HG02623 (cell line): ENCODE results near the gene ALDH1A3.
"Not testable (repeated sequence)": the region's sequence is repeated elsewhere in the genome, so short reads cannot be mapped to it uniquely, and the experiment has no call there.

ENCODE experiments used
- ATAC-seq: cut with Tn5 transposase; IDR thresholded peaks from one replicate; pipeline ENCODE4 v1.9.1; 2021; ENCODE audit warnings: moderate library complexity; ENCODE audit not compliant: unreplicated experiment

Gene ALDH1A3

DNA sequence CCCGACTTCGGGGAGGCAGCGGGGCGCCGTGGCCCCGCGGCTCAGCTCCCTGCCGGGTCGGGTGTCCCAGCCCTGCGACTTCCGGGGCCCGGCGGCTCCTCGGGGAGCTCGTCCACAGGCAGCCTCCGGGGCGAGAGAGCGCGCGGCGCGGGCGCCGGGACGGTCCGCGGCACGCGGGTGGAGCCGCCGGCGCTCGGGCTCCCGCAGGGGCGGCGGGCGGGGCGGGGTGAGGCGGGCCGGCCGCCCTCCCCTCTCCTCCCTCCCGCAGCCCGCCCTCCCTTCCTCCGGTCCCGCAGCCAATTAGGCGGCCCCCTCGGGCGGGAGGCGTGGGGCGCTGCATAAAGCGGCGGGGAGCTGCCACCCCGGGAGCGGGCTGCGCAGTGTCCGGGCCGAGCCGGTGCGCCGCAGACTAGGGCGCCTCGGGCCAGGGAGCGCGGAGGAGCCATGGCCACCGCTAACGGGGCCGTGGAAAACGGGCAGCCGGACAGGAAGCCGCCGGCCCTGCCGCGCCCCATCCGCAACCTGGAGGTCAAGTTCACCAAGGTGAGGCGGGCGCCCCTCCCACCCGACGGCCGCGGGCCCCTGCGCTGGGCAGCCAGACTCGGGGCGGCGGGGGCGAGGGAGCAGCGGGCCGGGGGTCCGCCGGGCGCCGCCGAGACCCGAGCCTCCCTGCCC lies at the start of gene ALDH1A3:
TSS of gene ALDH1A3 (plus strand) at position 368 of the 675 bp plus-strand sequence. CDS start at position 445, 77 bp downstream.
- no peak for ATAC-seq

- ATAC-seq, result no peak
These were observed 48.2 kb upstream of the ALDH1A3 start for GRCh38 chr15:100831467-100831866.

DNA sequence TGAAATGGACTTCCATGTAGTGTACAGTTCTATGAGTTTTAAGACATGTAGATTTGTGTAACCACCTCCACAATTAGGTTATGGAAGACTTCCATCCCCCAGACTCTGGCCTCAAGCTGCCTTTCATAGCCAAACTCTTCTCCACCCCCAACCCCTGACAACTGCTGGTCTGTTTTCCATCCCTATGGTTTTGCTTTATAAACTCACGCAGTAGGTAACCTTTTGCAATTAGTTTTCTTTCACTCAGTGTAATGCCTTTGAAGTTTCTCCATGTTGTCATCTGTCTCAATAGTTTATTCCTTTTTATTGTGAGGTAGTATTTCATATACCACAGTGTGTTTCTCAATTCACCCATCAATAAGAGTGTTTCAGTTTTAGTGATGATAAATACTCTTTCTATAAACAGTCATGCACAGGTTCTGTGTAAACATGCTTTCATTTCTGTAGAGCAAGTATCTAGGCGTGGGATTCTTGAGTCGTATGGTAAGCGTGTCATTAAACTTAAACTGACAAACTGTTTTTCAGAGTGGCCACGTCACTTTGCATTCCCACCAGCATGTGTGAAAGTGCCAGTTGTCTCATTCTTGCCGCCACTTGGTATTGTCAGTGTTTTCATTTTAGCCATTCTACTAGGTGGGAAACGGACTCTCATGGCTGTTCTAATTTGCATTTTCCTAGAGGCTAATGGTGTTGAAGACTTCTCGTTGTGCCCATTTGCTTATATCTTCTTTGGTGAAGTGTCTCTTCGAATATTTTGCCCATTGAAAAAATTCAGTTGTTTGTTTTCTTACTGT lies 47.3 kb upstream of the ALDH1A3 start:
- ATAC-seq, result no peak

DNA sequence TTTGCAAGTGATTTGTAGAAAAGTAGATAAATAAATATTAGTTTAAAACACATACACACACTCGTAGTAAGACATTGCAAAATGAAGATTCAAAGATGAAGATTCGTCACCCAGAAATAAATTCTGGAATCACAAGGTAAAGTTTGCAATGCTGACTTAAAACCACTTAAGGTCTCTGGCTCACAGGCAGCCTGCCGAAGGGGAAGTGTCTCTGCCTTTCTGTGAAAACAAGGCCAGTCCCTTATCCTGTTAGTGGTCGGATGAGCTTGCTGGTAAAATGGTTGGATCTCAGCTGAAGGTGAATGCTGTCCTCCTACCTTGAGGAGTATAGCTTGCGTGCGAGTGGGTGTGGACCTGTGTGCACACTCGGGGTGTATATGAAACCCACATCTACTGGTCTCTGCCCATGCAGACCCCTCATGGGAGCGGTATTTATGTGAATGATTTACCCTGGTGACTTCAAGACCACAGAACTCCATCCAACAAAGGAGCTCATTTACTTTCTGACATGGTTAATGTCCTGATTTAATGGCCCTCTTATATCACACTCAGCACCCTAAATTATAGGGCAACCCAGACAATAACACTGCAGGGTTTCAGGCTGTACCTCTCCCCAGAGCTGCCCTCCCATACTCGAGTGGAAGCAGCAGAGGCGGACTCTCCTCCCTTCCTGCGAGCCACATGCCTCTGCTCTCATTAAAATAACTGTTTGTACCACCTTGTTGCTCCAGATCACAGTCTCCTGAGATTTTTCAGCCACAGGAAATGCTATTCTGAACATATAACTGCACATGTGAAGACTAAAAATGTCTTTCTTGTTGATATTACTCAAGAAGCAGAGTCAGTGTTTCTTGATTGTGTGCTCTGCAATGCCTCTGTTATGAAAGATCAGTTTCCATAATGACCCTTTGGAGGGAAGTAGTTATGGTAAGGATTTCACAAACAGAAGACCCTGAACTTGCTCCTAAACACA lies 45.9 kb upstream of the ALDH1A3 start:
- peak; percentile 88 for ATAC-seq

DNA sequence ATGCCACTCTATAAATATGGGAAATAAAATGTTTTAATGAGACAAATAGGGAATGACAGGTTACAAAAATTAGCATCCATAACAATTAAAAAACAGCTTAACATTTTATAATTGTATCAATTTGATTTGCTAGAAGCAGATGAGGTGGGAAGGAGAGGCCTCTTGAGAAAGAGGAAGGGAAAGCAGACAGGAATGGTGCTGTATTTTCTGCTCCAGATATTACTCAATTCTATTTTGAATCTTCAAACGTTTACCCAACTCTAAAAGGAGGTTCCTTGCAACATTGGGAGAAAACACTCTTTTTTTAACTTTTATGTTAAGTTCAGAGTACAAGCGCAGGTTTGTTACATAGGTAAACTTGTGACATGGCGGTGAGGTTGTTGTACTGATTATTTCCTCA lies 44.9 kb upstream of the ALDH1A3 start:
- no peak for ATAC-seq

GRCh38 chr15:100835636-100836035 lies 44.0 kb upstream of the ALDH1A3 start:
- ATAC-seq, result no peak

DNA sequence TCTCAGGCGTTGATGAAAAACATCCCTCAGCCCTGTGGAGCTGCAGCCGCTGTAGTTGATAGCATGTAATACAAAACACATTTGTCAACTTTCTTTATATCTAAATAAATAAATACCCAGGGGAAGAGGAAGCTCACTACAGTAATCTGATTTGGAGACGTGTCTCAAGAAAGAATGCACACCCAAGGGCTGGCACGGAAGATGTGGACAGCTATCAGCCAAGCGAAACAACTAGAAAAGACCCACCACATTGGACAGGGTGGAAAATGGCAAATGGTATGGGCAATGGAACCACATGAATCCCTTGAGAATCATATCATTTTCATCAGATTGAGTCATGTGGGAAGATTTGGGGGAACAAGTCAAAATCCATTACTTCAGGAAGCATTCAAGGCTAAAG lies 43.1 kb upstream of the ALDH1A3 start:
- no peak for ATAC-seq

DNA sequence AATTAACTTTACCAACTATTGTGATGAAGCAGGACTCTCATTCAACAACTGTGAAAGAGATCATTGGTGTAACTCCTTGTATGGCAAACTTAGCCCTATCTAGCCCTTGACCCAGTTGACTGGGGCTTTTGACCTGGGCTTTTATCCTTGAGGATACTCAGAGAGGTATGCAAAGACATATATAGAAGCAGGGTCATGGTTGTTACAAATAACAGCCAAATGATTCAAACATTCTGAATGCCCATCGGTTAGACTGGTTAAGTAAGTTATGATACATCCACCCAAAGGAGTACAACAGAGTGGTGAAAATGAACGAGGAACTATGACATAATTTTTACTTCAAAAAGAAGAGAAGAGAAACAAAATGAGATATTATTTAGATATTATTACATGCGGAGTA lies 38.2 kb upstream of the ALDH1A3 start:
- ATAC-seq, result no peak

DNA sequence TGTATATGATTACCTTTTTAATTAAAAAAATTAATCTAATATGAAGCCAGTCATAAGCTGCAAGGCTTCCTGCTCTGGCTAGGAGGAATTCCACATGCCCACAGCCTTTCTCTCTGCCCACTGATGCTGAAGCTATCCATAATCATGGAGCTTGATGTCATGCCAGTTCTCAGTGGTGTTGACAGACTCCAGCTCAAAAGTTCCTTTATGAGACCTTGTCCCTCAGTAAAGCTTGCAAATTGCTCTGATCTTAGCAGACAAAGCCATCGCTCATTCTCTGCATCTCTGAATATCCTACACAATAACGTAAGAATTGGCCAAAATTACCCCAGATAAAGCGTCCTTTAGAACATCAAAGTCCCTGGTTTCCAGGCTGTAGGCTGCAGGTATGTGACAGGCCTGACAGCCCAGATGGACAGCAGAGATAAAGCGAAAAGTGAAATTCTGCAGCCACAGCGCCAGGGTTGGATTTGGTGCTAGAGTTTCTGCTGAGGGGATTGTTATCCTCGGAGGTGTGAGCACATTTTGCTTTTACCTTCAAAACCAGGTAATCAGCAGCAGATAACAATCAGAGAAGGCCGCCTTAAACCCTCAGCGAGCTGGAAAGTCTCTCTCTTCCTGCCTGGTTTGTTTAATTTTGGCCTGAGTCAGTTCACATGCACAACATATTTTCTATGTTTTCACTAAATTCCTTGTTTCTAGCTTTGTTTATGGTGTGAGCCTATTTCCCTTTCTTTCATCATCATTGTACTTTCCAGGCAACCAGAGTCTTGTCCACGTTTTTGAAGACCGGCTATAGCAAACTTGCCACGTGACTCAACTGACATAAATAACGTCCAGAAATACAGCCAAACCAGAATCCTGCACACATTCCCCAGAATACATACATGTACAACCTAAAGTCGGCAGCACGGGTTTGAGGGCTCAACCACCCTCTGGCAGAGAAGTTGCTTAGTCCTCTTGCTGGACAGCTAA lies 36.6 kb upstream of the ALDH1A3 start:
- ATAC-seq, result no peak

GRCh38 chr15:100844167-100844566 lies 35.5 kb upstream of the ALDH1A3 start:
- no peak for ATAC-seq

DNA sequence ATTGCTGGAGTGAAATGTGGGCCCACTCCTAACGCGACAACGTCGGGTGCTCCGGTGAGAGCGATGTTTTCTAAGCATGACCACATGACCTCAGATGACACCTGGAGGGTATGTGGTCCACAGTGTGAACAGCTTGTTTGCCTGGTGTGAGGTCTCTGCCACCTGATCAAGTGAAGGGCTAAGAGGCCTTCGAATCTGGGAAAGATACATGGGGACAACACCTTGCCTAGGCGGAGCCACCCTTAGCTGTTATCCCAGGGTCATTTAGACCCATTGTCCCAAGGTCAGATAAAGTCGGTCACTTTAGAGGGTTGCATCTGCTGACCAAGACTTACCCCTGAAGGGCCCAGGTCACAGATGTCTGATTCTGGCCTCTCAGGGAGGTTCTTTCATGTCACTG lies 34.9 kb upstream of the ALDH1A3 start:
- no peak for ATAC-seq

- ATAC-seq, result no peak
These were observed 32.4 kb upstream of the ALDH1A3 start for GRCh38 chr15:100847194-100847593.

DNA sequence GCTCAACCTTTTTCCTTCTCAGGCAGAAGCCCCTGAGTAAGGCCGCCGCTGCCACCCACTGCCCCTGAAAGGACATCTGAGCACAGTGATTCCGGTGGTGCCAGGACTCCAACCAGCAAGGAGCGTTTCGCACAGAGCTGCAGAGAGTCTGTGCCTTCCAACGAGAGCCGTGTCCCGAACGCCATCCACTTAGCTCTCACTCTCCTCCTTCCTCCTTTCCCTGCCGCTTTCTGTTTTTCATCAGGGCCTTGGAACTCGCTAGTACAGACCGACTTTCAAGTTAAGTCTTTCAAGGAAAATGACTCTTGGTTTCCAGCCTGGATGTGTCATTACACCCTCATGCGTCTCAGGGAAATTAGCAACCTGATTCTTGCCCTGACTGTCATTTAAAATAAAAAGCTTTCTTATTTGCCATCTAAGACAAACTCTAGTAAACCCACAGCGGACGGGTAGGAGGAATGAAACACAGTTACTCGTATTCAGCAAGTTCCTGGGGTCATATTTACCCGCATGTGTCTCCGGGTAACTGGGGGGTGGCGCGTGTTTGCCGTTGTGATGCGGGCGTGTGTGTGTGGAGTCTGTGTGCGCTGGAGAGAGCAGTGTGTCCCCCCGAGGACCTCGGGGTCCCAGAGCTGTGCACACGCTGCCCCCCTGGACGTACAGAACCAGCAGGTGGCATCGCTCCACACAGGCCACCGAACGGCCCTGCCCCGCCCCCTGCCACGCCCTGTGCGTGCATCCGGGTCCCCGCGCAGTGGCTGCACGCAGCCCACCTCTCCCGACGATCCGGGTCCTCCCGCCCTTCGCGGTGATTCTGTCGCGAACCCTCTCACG lies 30.4 kb upstream of the ALDH1A3 start:
- ATAC-seq, result peak; percentile 61

DNA sequence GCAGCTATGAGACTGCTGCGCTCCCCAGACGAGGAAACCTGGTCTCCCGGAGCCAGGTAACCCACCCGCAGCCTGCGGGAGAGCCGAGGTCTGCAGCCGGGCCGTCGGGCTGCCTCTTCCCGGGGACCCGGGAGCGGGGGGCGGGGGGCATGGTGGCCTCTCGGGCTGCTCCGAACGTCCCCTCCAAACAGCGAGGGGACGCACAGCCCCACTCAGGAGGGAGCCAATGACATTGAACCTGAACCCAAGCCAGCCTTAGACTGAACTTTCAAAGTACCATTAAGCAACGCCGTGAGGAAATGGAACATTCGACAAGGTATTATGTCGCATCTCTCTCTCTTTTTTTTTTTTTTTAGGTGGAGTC lies 29.8 kb upstream of the ALDH1A3 start:
- ATAC-seq, result no peak

DNA sequence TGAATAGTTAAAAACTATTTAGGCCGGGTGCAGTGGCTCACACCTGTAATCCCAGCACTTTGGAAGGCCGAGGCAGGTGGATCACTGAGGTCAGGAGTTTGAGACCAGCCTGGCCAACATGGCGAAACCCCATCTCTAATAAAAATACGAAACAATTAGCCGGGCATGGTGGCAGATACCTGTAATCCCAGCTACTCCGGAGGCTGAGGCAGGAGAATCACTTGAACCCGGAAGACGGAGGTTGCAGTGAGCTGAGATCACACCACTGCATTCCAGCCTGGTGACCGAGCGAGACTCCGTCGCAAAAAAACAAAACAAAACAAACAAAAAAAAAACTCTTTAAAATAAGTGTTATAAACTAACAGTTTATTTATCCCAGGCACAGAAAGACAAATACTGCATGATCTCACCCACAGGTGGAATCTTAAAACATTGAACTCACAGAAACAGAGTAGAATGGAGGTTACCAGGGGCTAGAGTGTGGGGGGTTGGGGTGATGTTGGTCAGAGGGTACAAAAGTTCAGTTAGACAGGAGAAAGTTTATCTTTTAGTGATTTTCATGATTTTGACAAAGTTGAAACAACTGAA lies 28.1 kb upstream of the ALDH1A3 start:
- not testable (repeated sequence) for ATAC-seq

- no peak for ATAC-seq
These were observed 27.0 kb upstream of the ALDH1A3 start for GRCh38 chr15:100852630-100853029.

- no peak for ATAC-seq
These were observed 25.8 kb upstream of the ALDH1A3 start for GRCh38 chr15:100853676-100854440.

DNA sequence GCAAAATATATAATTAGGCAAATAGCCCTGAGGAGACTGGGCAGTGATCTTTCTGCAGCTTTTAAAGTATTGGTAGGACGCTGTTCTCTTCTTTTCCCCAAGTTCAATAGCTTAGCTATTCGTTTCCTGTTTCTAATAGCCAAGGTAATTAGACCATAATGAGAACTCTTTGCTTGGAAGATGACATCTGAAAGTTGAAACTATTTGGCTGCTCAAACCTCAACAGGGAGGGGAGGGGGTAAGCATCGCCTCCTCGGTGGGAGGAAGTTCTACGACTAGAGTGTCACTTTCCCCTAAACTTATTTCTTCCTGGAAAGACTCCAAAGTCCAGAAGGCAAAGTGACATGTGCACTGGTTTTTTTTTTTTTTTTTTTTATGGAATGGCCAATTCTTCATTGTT lies 22.8 kb upstream of the ALDH1A3 start:
- ATAC-seq, result no peak
